ENCODE data around the gene PSMB7.

- TF ChIP-seq CTCF (IDR thresholded peaks at IDR 0.05; ENCODE audit: borderline replicate concordance, extremely low read depth, low read length, poor library complexity, severe bottlenecking) (no peak), EZH2 (IDR thresholded peaks at IDR 0.05; ENCODE audit: borderline replicate concordance, low read depth, low read length, severe bottlenecking) (no peak)
Observed at GRCh38 chr9:124458441-124458840, 43.2 kb upstream of the PSMB7 start.
